Suprapubic skin (tissue), 4 donors: Measurements from ENCODE around the gene DNAJC4. TPM values are rescaled to one million over a fixed set of nuclear protein-coding genes. Genes with fewer than 3 reads are reported as not detected.

Source experiments
- DNase-seq, 2 donors: peaks; one replicate each; pipeline ENCODE4 v3.0.0-alpha.2; 2019; ENCODE audit warnings: low spot score in 2 of 2
- H3K27ac ChIP-seq: fragments of 200-600 bp; sonication (generic); one replicate; pipeline ENCODE4 v1.5.1; 2019
- H3K27me3 ChIP-seq: fragments of 200-600 bp; sonication (generic); one replicate; pipeline ENCODE4 v1.5.1; 2019
- H3K36me3 ChIP-seq: fragments of 200-600 bp; sonication (generic); one replicate; pipeline ENCODE4 v1.5.1; 2019
- H3K4me1 ChIP-seq: fragments of 200-600 bp; sonication (generic); one replicate; pipeline ENCODE4 v1.5.1; 2019
- H3K4me3 ChIP-seq: fragments of 200-600 bp; sonication (generic); one replicate; pipeline ENCODE4 v1.5.1; 2019; ENCODE audit warnings: mild to moderate bottlenecking
- H3K9me3 ChIP-seq: fragments of 200-600 bp; sonication (generic); one replicate; pipeline ENCODE4 v1.5.1; 2019
- EP300 ChIP-seq: sonication (generic); formaldehyde crosslinking; IDR thresholded peaks from one replicate; pipeline ENCODE4 v1.6.1; 2017; ENCODE audit warnings: antibody characterized with exemption
- POLR2A ChIP-seq, 2 donors: fragments of 450-650 bp; IDR thresholded peaks; one replicate each; pipeline ENCODE4 v1.6.1; 2017; ENCODE audit warnings: antibody characterized with exemption in 2 of 2, mild to moderate bottlenecking in 2 of 2, moderate library complexity in 2 of 2
- POLR2AphosphoS5 ChIP-seq, 3 donors: sonication (generic); formaldehyde crosslinking; IDR thresholded peaks; one replicate each; pipeline ENCODE4 v1.6.1; 2017; ENCODE audit warnings: antibody characterized with exemption in 3 of 3
- WGBS: methylation state at CpG from one replicate; pipeline ENCODE4 v1.1.5; 2018; 5-methylcytosine and 5-hydroxymethylcytosine counted together
- total RNA-seq, 4 donors: library from RNA; depleted of rRNA; stranded (reverse); fragments of >200 nt; gene quantifications; one replicate each; pipeline ENCODE4 v1.1.0, GENCODE V29; 2016
- TF ChIP-seq, protein P1 (sequence below), 2 donors: fragments of 200-600 bp in 1 of 2; fragments of 450-650 bp in 1 of 2; sonication (generic) in 1 of 2; IDR thresholded peaks; one replicate each; pipeline ENCODE4 v1.5.1; 2016 to 2019; ENCODE audit warnings: antibody characterized with exemption in 2 of 2, mild to moderate bottlenecking in 1 of 2, moderate library complexity in 1 of 2

DNAJC4 gene
- total RNA-seq, 4 donors from 2014 or later: 26.9 to 55.1 (median 37.3) TPM

DNA sequence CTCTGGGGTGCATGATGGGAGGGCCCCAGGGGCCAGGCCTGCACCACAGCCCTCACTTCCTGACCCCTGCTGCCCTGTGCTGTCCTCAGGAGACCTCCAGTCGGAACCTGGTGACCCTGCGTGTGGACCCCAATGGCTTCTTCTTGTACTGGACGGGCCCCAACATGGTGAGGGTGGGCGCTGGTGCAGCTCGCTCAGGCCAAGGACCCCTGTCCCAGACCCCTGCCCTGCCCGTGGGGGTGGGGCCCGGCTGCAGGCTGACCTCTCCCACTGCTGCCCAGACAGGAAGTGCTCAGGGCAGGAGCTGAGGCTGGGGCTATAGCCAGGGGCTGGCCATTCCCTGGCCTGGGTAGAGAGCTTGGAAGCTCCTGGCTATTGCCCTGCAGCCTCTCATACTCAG is 24.0 kb downstream of the DNAJC4 start:
- DNase-seq: no peak
- Histone ChIP-seq H3K36me3 (peaks cover 50% of the 10 kb centered on the region), H3K27ac (no peak overlapping the region), H3K4me3 (no peak overlapping the region), H3K9me3 (no peaks in the 10 kb centered on the region), H3K4me1 (peaks cover 33% of the 10 kb centered on the region), H3K27me3 (no peaks in the 10 kb centered on the region)
- 80% methylated on average over 1 of the region's 7 CpGs for WGBS
- TF ChIP-seq EP300 (no peak), POLR2AphosphoS5 (IDR thresholded peaks at IDR 0.05) (no peak), POLR2A (IDR thresholded peaks at IDR 0.05) (no peak)
- TF ChIP-seq, protein P1, sequence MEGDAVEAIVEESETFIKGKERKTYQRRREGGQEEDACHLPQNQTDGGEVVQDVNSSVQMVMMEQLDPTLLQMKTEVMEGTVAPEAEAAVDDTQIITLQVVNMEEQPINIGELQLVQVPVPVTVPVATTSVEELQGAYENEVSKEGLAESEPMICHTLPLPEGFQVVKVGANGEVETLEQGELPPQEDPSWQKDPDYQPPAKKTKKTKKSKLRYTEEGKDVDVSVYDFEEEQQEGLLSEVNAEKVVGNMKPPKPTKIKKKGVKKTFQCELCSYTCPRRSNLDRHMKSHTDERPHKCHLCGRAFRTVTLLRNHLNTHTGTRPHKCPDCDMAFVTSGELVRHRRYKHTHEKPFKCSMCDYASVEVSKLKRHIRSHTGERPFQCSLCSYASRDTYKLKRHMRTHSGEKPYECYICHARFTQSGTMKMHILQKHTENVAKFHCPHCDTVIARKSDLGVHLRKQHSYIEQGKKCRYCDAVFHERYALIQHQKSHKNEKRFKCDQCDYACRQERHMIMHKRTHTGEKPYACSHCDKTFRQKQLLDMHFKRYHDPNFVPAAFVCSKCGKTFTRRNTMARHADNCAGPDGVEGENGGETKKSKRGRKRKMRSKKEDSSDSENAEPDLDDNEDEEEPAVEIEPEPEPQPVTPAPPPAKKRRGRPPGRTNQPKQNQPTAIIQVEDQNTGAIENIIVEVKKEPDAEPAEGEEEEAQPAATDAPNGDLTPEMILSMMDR (IDR thresholded peaks at IDR 0.05): no peak

DNA sequence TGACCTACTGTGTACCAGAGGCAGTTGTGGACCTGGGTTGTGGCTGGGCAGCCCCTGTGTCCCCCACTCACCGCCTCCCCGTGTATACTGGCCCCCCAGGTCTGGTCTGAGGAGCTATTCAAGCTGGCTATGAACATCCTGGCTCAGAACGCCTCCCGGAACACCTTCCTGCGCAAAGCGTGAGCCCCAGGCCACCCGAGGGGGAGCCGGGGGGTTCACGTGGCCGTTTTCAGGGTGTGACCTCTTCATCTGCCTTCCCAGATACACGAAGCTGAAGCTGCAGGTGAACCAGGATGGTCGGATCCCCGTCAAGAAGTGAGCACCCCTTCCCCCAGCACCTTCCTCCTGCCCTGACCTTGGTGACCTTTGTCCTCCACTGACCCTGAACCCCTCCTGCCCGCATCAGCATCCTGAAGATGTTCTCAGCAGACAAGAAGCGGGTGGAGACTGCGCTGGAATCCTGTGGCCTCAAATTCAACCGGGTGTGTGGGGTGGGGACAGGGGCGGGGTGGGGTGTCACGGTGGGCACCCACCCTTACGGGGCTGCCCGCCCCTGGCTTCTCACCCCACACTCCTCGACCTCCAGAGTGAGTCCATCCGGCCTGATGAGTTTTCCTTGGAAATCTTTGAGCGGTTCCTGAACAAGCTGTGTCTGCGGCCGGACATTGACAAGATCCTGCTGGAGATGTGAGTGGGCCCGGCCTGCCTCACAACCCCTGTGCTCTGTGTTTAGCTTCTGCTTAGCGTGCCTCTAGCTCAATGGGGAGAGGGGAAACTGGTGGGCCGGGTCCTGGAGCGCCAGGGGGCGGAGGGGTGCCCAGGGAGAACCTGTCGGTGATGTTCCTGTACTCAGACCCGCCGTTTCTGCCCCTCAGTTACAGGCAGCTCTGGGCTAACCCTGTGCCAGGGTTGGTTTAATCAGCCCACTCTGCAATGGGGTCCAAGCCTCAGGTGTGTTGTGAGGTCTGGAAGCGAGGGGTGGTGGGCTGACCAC is 25.1 kb downstream of the DNAJC4 start:
- Histone ChIP-seq H3K9me3 (no peaks in the 10 kb centered on the region), H3K27me3 (no peaks in the 10 kb centered on the region), H3K4me1 (peaks cover 32% of the 10 kb centered on the region), H3K4me3 (no peak overlapping the region), H3K36me3 (peaks cover 61% of the 10 kb centered on the region), H3K27ac (no peak overlapping the region)
- TF ChIP-seq, protein P1 (IDR thresholded peaks at IDR 0.05): no peak
- TF ChIP-seq POLR2A (IDR thresholded peaks at IDR 0.05): no peak
- no peak for TF ChIP-seq POLR2AphosphoS5 (IDR thresholded peaks at IDR 0.05)
- no peak for TF ChIP-seq EP300
- DNase-seq: no peak
- 91% methylated on average over 17 of the region's 35 CpGs for WGBS

DNA sequence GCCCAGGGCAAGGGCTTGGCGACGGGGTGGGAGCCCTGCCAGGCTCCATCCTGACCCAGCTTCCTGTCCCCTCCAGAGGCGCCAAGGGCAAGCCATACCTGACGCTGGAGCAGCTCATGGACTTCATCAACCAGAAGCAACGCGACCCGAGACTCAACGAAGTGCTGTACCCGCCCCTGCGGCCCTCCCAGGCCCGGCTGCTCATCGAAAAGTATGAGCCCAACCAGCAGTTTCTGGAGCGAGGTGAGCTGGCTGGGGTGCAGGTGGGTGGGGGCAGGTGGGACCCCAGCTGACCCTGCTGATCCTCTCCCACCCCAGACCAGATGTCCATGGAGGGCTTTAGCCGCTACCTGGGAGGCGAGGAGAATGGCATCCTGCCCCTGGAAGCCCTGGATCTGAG is 26.0 kb downstream of the DNAJC4 start:
- no peak for DNase-seq
- peaks cover 66% of the 10 kb centered on the region for H3K36me3 ChIP-seq
- TF ChIP-seq EP300 (no peak), POLR2A (IDR thresholded peaks at IDR 0.05) (no peak), POLR2AphosphoS5 (IDR thresholded peaks at IDR 0.05) (no peak)
- TF ChIP-seq, protein P1 (IDR thresholded peaks at IDR 0.05): no peak
- H3K27me3 ChIP-seq: no peaks in the 10 kb centered on the region
- WGBS: 30% methylated on average over 2 of the region's 15 CpGs
- no peak overlapping the region for H3K27ac ChIP-seq
- peaks cover 24% of the 10 kb centered on the region for H3K4me1 ChIP-seq
- no peaks in the 10 kb centered on the region for H3K9me3 ChIP-seq
- no peak overlapping the region for H3K4me3 ChIP-seq

DNA sequence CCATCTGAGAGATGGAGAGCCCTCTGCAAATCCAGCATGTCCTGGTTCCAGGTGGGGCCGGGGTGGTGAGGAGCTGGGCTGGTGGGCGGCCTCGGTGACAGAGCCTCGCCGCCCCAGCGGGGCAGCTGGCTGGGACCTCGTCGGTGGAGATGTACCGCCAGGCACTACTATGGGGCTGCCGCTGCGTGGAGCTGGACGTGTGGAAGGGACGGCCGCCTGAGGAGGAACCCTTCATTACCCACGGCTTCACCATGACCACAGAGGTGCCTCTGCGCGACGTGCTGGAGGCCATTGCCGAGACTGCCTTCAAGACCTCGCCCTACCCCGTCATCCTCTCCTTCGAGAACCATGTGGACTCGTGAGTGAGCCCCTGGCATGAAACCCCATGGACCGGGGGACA is 28.0 kb downstream of the DNAJC4 start:
- Histone ChIP-seq H3K36me3 (peaks cover 86% of the 10 kb centered on the region), H3K27me3 (no peaks in the 10 kb centered on the region), H3K4me3 (no peak overlapping the region), H3K27ac (no peak overlapping the region), H3K4me1 (peaks cover 7% of the 10 kb centered on the region), H3K9me3 (no peaks in the 10 kb centered on the region)
- no peak for TF ChIP-seq POLR2A (IDR thresholded peaks at IDR 0.05)
- 90% methylated on average over 13 of the region's 24 CpGs for WGBS
- DNase-seq: no peak

DNA sequence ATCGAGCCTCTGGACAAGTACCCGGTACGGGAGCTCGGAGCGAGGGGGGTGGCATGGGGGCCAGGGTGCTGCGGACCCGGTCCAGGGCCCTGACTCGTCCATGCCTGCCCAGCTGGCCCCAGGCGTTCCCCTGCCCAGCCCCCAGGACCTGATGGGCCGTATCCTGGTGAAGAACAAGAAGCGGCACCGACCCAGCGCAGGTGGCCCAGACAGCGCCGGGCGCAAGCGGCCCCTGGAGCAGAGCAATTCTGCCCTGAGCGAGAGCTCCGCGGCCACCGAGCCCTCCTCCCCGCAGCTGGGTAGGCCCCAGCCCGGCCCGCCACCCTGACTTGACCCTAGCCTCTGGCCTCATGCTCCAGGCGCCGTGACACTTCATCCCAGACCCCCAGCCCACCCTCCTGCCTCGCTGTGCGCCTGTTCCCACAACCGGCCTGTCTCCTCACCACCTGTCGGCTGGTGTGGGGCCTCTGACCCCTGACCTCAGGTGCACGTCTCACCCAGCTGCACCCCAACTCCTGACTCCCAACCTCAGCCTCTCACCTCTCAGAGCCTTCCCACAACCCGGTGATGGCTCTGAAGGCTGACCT is 28.7 kb downstream of the DNAJC4 start:
- 93% methylated on average over 22 of the region's 32 CpGs for WGBS
- no peaks in the 10 kb centered on the region for H3K4me1 ChIP-seq
- H3K4me3 ChIP-seq: no peak overlapping the region
- H3K36me3 ChIP-seq: peaks cover 93% of the 10 kb centered on the region
- no peak for DNase-seq
- TF ChIP-seq, protein P1 (IDR thresholded peaks at IDR 0.05): no peak
- no peak for TF ChIP-seq POLR2AphosphoS5 (IDR thresholded peaks at IDR 0.05)
- TF ChIP-seq POLR2A (IDR thresholded peaks at IDR 0.05): no peak
- H3K9me3 ChIP-seq: no peaks in the 10 kb centered on the region
- H3K27me3 ChIP-seq: no peaks in the 10 kb centered on the region
- no peak overlapping the region for H3K27ac ChIP-seq
